GM23338 (cell line): ENCODE data around the gene SEMA3C. TPM values are rescaled to one million over a fixed set of nuclear protein-coding genes. Genes with fewer than 3 reads are reported as not detected.

Experiments used
- ATAC-seq: fragments of 200-7000 bp; cut with Tn5 transposase; 3 replicates; pipeline ENCODE4 v1.9.1; 2020
- DNase-seq: peaks from one replicate; pipeline ENCODE4 v3.0.0-alpha.2; 2015; ENCODE audit warnings: low spot score
- H2AFZ ChIP-seq: fragments of 200-600 bp; sonication (generic); 2 replicates; pipeline ENCODE4 v1.8.0; 2016; ENCODE audit warnings: antibody characterized with exemption, mild to moderate bottlenecking, moderate library complexity
- H3F3A ChIP-seq: fragments of 200-600 bp; sonication (generic); replicated peaks from 2 replicates; pipeline ENCODE4 v1.8.0; 2017; ENCODE audit warnings: antibody characterized with exemption, mixed run types, low read depth
- H3K27ac ChIP-seq: fragments of 200-600 bp; sonication (generic); 2 replicates; pipeline ENCODE4 v1.6.1; 2016; ENCODE audit warnings: low read depth
- H3K27me3 ChIP-seq: fragments of 200-600 bp; sonication (generic); 2 replicates; pipeline ENCODE4 v1.8.0; 2016; ENCODE audit warnings: mild to moderate bottlenecking, mixed run types, moderate library complexity; ENCODE audit not compliant: insufficient read depth
- H3K36me3 ChIP-seq: fragments of 200-600 bp; sonication (generic); 2 replicates; pipeline ENCODE4 v1.8.0; 2016; ENCODE audit warnings: mild to moderate bottlenecking; ENCODE audit not compliant: insufficient read depth
- H3K4me1 ChIP-seq: fragments of 200-600 bp; sonication (generic); 2 replicates; pipeline ENCODE4 v1.8.0; 2016; ENCODE audit warnings: mild to moderate bottlenecking, moderate library complexity; ENCODE audit not compliant: insufficient read depth
- H3K4me2 ChIP-seq: fragments of 200-600 bp; sonication (generic); 2 replicates; pipeline ENCODE4 v1.7.1; 2017; ENCODE audit warnings: mixed run types
- H3K4me3 ChIP-seq: fragments of 200-600 bp; sonication (generic); 2 replicates; pipeline ENCODE4 v1.6.1; 2016; ENCODE audit warnings: mixed run types
- H3K79me2 ChIP-seq: fragments of 200-600 bp; sonication (generic); replicated peaks from 2 replicates; pipeline ENCODE4 v1.8.0; 2017; ENCODE audit warnings: mild to moderate bottlenecking; ENCODE audit not compliant: insufficient read depth
- H3K9me2 ChIP-seq: fragments of 200-600 bp; sonication (generic); 2 replicates; pipeline ENCODE4 v1.8.0; 2017; ENCODE audit not compliant: insufficient read depth
- H4K20me1 ChIP-seq: fragments of 200-600 bp; sonication (generic); replicated peaks from 2 replicates; pipeline ENCODE4 v1.8.0; 2017; ENCODE audit warnings: mild to moderate bottlenecking; ENCODE audit not compliant: insufficient read depth
- H3K27ac Mint-ChIP-seq: 2 replicates; pipeline ENCODE4 v1.8.0; 2020; ENCODE audit warnings: inconsistent platforms, mild to moderate bottlenecking, moderate library complexity, mixed read lengths
- H3K27me3 Mint-ChIP-seq: 3 replicates; pipeline ENCODE4 v1.8.0; 2022; ENCODE audit warnings: low read depth, mild to moderate bottlenecking, moderate library complexity, mixed read lengths, inconsistent platforms; ENCODE audit not compliant: insufficient read depth, poor library complexity
- H3K36me3 Mint-ChIP-seq: 3 replicates; pipeline ENCODE4 v1.8.0; 2021; ENCODE audit warnings: low read depth, mild to moderate bottlenecking, inconsistent platforms, moderate library complexity, mixed read lengths
- H3K4me1 Mint-ChIP-seq: 3 replicates; pipeline ENCODE4 v1.8.0; 2020; ENCODE audit warnings: mild to moderate bottlenecking, inconsistent platforms, mixed read lengths
- H3K4me3 Mint-ChIP-seq: 3 replicates; pipeline ENCODE4 v1.8.0; 2021; ENCODE audit warnings: moderate library complexity, mild to moderate bottlenecking, inconsistent platforms, mixed read lengths
- H3K9me3 Mint-ChIP-seq: 3 replicates; pipeline ENCODE4 v1.8.0; 2020; ENCODE audit warnings: moderate library complexity, mild to moderate bottlenecking, inconsistent platforms, mixed read lengths
- CTCF ChIP-seq, 2 experiments: fragments of 200-600 bp in 1 of 2; sonication (generic) in 1 of 2; conservative IDR thresholded peaks; 2 replicates each; pipeline versions ENCODE4 v1.5.1 to v1.6.1; 2016 to 2017; ENCODE audit warnings: antibody characterized with exemption in 2 of 2, low read depth in 2 of 2, mild to moderate bottlenecking in 2 of 2, moderate library complexity in 1 of 2
- EZH2 ChIP-seq: fragments of 200-600 bp; sonication (generic); IDR thresholded peaks from one replicate; pipeline ENCODE4 v1.8.0; 2017; ENCODE audit warnings: antibody characterized with exemption, mild to moderate bottlenecking, low read depth; ENCODE audit not compliant: unreplicated experiment
- JUNB ChIP-seq: IDR thresholded peaks from one replicate; pipeline ENCODE4 v1.6.1; 2016; ENCODE audit warnings: antibody characterized with exemption; ENCODE audit not compliant: unreplicated experiment
- NANOG ChIP-seq: IDR thresholded peaks from 2 replicates; pipeline ENCODE4 v1.6.1; 2016; ENCODE audit warnings: antibody characterized with exemption, borderline replicate concordance
- ZNF114 ChIP-seq: fragments of 250-450 bp; sonication (Bioruptor Pico); IDR thresholded peaks from 2 replicates; pipeline ENCODE4 v1.5.0; 2020; ENCODE audit warnings: mild to moderate bottlenecking, moderate library complexity
- ZNF462 ChIP-seq: fragments of 250-450 bp; sonication (Bioruptor Pico); IDR thresholded peaks from 2 replicates; pipeline ENCODE4 v1.5.0; 2020; ENCODE audit warnings: mild to moderate bottlenecking, moderate library complexity
- polyA plus RNA-seq: library from polyadenylated mRNA; unstranded; fragments of >200 nt; fragmentation: Nextera tagmentation; extraction: Ambion mirVana; gene quantifications from 2 replicates; pipeline ENCODE4 v1.2.1, GENCODE V29; 2016
- total RNA-seq: library from RNA; depleted of rRNA; stranded (reverse); fragments of >200 nt; shearing (Covaris generic); gene quantifications from 2 replicates; pipeline ENCODE4 v1.2.3, GENCODE V29; 2014
- TF ChIP-seq, protein P1 (sequence below): IDR thresholded peaks from 2 replicates; pipeline ENCODE4 v1.6.1; 2016; ENCODE audit warnings: antibody characterized with exemption

The SEMA3C gene
- total and polyA plus RNA-seq, 2 experiments from 2014 or later: 1.0 to 3.5 TPM

DNA sequence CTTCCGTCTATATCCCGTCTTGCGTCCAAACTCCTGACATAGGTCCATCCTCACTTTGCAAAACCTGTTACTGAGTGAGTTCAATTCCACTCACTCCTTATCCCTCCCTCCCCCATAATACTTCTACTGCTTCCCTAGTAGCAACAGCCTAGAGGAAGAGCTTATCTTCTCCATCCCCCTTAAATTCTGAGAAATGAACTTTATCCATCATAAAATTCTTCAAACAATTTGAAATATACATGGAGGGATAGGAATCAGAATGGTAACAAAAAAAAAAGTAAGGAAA, 27.6 kb downstream of the SEMA3C start:
- no peaks in the 10 kb centered on the region for H3K36me3 Mint-ChIP-seq

GRCh38 chr7:80890426-80891258, 28.2 kb downstream of the SEMA3C start:
- Histone ChIP-seq H3K36me3 (no peaks in the 10 kb centered on the region), H3K9me2 (no peaks in the 10 kb centered on the region), H2AFZ (no peak overlapping the region), H4K20me1 (no peaks in the 10 kb centered on the region), H3K27ac (no peak overlapping the region), H3K79me2 (no peaks in the 10 kb centered on the region), H3K4me3 (no peak overlapping the region), H3K4me2 (no peak overlapping the region), H3K27me3 (no peaks in the 10 kb centered on the region), H3F3A (no peaks in the 10 kb centered on the region), H3K4me1 (peaks cover 3% of the 10 kb centered on the region; the same call in 1 of the 2 replicates)
- H3K27me3 Mint-ChIP-seq: no peaks in the 10 kb centered on the region
- ATAC-seq (no peak), DNase-seq (no peak)
- no peak overlapping the region for H3K27ac Mint-ChIP-seq
- no peaks in the 10 kb centered on the region for H3K36me3 Mint-ChIP-seq
- TF ChIP-seq NANOG (no peak), ZNF462 (CRISPR knock-in tag) (no peak), JUNB (no peak), EZH2 (no peak), ZNF114 (CRISPR knock-in tag) (no peak)
- TF ChIP-seq, protein P1, sequence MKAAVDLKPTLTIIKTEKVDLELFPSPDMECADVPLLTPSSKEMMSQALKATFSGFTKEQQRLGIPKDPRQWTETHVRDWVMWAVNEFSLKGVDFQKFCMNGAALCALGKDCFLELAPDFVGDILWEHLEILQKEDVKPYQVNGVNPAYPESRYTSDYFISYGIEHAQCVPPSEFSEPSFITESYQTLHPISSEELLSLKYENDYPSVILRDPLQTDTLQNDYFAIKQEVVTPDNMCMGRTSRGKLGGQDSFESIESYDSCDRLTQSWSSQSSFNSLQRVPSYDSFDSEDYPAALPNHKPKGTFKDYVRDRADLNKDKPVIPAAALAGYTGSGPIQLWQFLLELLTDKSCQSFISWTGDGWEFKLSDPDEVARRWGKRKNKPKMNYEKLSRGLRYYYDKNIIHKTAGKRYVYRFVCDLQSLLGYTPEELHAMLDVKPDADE: no peak
- no peaks in the 10 kb centered on the region for H3K9me3 Mint-ChIP-seq
- peaks cover 7% of the 10 kb centered on the region for H3K4me1 Mint-ChIP-seq
- no peak overlapping the region for H3K4me3 Mint-ChIP-seq

More for the DNA sequence above, 27.6 kb downstream of the SEMA3C start:
- H3F3A ChIP-seq: no peaks in the 10 kb centered on the region
- H2AFZ ChIP-seq: no peak overlapping the region
- DNase-seq (no peak), ATAC-seq (no peak)
- peaks cover 7% of the 10 kb centered on the region for H3K4me1 Mint-ChIP-seq
- no peak overlapping the region for H3K4me2 ChIP-seq
- H3K27me3 Mint-ChIP-seq: no peaks in the 10 kb centered on the region
- no peak overlapping the region for H3K4me3 ChIP-seq
- no peak overlapping the region for H3K27ac Mint-ChIP-seq
- H3K4me1 ChIP-seq: peaks cover 3% of the 10 kb centered on the region; the same call in 1 of the 2 replicates
- no peaks in the 10 kb centered on the region for H4K20me1 ChIP-seq
- no peak overlapping the region for H3K4me3 Mint-ChIP-seq
- H3K79me2 ChIP-seq: no peaks in the 10 kb centered on the region
- no peak overlapping the region for H3K27ac ChIP-seq
- no peaks in the 10 kb centered on the region for H3K36me3 ChIP-seq
- H3K9me3 Mint-ChIP-seq: no peaks in the 10 kb centered on the region
- H3K27me3 ChIP-seq: no peaks in the 10 kb centered on the region
- H3K9me2 ChIP-seq: no peaks in the 10 kb centered on the region
- TF ChIP-seq ZNF114 (CRISPR knock-in tag): no peak
- TF ChIP-seq CTCF (conservative IDR thresholded peaks at IDR 0.05; ENCODE audit: low read depth in 2 of 2): no peak
